Suppressor macrophage treated with lipopolysaccharide for 4 hours (primary cell): Measurements from ENCODE around the gene SOX18.

ENCODE experiments used
- DNase-seq: peaks from one replicate; pipeline ENCODE4 v3.0.0-alpha.2; 2020

SOX18 gene

DNA sequence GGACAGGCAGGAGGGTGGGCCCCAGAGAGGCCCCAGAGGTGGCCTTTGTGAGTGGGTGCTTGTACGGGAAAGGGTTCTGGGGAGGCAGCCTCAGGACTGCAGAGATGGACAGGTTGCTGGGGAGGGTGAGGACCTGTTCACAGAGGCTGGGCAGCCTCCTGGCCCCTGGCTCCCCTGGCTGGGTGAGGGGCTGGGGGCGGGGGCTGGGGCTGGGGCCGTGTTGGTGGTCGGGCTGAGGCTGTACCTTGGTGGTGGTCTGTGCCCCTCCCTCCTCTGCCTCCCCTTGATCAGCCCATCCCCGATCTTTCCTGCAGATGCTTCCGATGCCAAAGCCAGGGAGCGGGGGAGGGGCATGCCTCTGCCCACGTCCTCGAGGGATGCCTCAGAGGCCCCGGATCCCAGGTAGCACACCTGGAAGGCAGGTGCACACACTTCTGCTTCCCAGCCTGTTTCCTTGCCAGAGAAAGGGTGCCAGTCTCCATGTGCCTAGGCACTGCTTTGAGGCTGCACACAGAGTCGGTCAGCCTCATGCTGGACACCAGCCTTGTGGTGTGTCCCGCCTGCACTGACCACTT, 18.4 kb upstream of the SOX18 start:
- DNase-seq, result no peak

- no peak for DNase-seq
These were observed 17.7 kb upstream of the SOX18 start for GRCh38 chr20:64067005-64067632.

DNA sequence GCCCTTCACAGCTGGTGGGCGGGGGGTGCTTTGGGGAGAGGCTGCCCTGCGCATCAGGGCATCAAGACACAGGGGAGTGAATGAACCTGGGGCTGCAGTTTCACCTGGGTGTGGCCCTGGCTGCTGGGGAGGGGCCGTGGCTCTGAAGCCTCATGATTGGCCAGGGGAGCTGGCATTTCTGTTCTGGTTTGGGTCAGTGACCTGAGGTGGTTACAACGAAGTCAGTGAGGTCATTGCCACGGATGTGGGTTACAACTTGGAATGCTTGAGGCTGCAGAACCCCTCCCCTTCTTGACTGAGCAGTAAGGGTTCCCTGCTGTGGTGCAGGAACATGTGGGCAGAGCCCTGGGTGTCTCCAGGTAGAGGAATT, 16.5 kb upstream of the SOX18 start:
- DNase-seq, result no peak

DNA sequence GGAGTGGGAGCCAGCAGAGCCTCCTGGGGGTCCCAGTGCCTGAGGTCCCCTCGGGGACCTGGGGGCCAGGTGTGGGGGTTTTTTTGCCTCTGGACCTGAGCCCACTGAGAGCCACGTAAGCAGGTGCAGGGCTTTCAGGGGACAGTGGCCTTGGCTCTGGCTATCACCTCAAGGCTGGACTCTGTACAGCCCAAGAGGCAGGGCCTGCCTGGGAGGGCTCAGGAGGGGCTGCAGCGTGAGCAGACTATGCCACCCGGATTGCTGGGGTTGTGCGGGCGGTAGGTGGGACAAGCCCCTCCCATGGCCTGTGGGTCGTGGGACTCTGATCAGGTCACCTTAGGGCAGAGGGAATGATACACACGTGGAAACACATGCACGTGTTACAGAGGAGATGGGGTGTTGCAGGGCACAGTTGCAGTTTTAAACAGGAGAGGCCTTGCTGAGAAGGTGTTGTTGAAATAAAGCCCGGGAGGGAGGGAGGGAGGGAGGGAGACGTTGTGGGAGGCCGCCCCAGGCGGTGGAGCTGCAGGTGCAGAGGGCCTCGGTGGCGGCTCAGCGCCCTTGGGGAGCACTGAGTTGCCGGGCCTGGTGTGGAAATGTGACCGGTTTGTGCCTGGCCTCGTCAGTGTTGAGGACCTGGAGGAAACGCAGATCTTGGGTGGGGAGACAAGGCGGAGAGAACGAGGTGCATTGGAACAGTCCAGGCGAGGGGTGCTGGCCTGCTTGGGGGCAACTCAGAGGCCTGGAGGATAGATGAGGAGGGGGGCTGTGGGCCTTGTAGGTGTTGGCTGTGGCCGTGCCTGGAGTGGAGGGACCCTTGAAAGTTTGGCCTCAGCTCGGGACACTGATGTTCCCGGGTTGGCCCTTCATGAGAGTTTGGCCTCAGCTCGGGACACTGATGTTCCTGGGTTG, 15.9 kb upstream of the SOX18 start:
- DNase-seq, result no peak

DNA sequence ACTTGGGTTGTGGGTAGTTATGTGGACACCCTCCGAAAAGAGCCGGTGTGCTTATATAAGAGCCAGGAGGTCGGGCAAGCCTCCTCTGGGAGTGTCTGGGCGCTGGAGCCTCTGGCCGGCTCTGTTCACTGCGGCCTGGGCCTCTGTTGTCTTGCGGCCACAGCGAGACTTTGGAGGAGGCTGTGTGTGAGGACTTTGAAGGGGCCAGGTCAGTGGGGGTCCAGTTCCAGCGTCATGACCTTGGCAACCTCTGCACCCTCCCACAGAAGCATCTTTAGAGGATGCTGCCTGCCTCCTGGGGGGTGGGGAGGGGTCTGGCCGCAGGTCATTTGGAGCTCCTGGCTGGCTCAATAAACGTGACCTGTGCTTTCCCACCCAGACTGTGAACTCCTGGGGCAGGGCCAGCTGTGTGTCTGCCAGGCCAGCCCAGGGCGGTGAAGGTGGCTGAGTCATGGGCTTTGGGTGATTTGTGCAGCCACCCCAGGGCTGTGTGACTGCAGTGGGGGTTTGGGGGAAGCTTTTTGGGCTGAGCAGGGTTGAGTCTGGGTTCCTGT, 14.8 kb upstream of the SOX18 start:
- DNase-seq, result no peak

DNA sequence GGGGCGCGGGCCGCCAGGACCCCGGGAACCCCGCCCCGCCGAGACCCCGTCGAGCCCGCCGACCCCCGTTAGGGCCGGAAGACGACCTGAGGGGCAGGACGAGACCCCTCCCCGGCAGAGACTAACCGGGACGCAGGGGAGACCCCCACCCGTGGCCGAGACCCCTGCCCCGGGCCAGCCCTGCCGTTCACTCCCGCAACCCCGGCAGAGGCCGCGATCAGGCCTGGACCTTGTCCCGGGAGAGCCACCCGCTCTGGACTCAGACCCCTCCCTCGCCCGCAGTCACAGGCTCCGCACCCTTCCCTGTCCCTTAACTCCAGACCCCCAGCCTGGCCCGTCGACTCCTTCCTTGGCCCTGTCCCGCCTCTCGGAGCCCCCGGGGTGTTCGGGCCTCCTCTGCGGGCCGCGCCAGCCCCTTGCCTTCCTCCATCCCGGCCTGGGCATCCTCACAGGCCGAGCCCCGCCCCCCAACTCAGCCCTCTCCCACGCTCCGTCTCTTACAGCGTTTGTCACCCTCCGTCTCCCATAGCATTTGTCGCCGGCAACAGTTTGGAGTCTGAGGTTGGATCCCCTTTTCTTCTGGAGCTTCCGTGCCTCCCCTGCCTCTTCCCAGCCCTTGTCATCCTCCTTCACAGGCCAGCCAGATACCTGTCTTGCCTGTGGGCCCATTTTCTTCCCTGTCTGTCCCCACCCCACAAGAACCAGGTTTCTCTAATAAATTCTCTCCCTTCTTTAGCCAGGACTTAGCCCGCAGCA, 14.1 kb upstream of the SOX18 start:
- peak; percentile 58 for DNase-seq

GRCh38 chr20:64062596-64063388, 13.4 kb upstream of the SOX18 start, which contains the start of gene TCEA2:
TSS of gene TCEA2 (plus strand) at chr20:64063198. CDS start at chr20:64063313, 115 bp downstream.
- DNase-seq, result peak; percentile 96

- no peak for DNase-seq
These were observed 12.8 kb upstream of the SOX18 start for GRCh38 chr20:64062276-64062595.

- DNase-seq, result no peak
These were observed 9.1 kb upstream of the SOX18 start for GRCh38 chr20:64058536-64058935.

- peak; percentile 63 for DNase-seq
These were observed 8.4 kb upstream of the SOX18 start for GRCh38 chr20:64057628-64058498.

GRCh38 chr20:64056889-64057627, 7.6 kb upstream of the SOX18 start:
- no peak for DNase-seq

DNA sequence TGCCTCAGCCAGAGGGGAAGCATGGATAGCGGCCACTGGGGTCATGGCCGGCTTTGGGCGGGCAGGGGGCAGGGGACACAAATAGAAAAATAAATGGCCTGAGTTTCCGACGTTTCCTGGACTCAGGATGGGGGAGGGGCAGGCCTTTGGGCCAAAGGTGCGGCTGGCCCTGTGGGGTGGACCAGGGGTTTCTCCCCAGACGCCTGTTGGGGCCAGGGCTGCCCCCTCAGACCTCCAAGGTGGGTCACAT, 7.1 kb upstream of the SOX18 start:
- DNase-seq, result no peak

GRCh38 chr20:64055893-64056638, 6.6 kb upstream of the SOX18 start:
- DNase-seq, result no peak

DNA sequence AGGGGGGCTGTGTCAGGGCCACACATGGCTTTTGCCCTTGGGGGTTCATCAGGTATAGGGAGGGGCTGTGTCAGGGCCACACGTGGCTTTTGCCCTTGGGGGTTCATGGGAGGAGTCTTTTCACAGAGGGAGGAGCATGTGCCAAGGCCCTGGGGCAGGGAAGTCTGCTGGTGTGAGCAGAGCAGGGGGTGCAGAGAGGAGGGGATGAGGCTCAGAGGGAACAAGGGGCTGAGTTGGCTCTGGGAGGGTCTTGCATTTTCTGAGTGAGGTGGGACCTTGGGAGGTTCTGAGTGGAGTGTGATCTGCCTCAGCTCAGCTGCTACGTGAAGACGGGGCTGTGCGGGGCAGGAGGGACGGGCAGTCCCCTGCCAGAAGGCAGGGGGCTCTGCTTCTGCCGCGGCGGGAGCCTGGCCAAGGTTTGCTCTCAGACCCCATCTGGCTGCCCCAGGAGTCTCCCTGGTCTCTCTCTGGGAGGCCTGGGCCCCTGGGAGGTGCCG, 6.0 kb upstream of the SOX18 start:
- DNase-seq, result no peak

GRCh38 chr20:64053841-64054661, 4.6 kb upstream of the SOX18 start:
- no peak for DNase-seq

DNA sequence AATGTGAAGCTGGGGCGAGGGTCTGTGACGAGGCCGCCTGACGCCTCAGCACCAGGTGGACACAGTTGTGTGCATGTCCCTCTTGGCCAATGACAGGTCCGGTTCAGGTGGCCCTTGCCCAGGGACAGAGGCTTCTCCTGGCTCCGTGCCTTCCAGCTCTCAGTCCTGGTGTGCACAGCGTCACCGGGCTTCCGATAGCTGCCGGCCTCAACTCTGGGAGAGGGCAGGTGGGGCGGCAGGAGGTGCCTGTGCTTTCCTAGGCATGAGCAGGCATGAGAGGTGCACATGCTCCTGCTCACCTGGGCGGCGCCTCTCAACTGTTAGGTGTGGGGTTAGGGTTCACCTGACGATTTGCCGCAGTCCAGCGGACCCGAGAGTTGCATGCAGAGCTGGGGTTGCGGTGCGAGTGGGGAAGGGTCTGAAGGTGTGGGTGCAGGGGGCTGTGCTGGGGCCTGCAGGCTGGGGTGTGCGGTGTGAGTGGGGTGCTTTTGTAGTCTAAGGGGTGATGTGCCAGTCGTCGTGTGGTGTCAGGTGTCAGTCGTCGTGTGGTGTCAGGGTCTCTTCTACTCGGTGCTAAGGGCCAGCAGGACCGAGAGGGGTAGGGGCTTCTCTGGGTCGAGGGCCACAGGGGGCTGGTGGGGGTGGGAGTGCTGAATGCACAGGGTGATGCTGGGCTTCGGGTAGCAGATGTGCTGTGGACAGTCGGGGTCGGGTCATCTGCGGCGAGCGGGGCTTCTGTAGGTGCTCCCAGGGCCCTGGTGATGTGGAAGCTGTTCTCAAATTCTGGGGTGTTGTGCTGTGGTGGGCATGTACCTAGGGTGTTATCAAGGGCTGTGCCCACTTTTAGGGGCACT, 3.8 kb upstream of the SOX18 start:
- DNase-seq, result no peak

- no peak for DNase-seq
These were observed 2.9 kb upstream of the SOX18 start for GRCh38 chr20:64052326-64052722.
